SK-N-SH treated with all-trans-retinoic acid at 6 μM for 48 hours (cell line): ENCODE measurements around the gene SEMA3F.
A peak's percentile ranks its signal among the peaks of the same experiment; 100 is the strongest.

ENCODE experiments used
- ATAC-seq: fragments of 200-7000 bp; cut with Tn5 transposase; 3 replicates; pipeline ENCODE4 v1.9.1; 2020; ENCODE audit warnings: mild to moderate bottlenecking, moderate library complexity
- ARNTL ChIP-seq: fragments of 450-650 bp; formaldehyde crosslinking; IDR thresholded peaks from 2 replicates; pipeline ENCODE4 v1.5.0; 2020; ENCODE audit warnings: low read depth, mild to moderate bottlenecking, moderate library complexity, borderline replicate concordance
- BACH2 ChIP-seq: fragments of 250-450 bp; sonication (Bioruptor Pico); IDR thresholded peaks from 2 replicates; pipeline ENCODE4 v1.9.0; 2021; ENCODE audit warnings: mild to moderate bottlenecking, borderline replicate concordance
- CSDC2 ChIP-seq: fragments of 250-450 bp; sonication (Bioruptor Pico); IDR thresholded peaks from 2 replicates; pipeline ENCODE4 v1.5.0; 2020; ENCODE audit warnings: mild to moderate bottlenecking, moderate library complexity
- ESRRG ChIP-seq: fragments of 250-450 bp; sonication (Bioruptor Pico); IDR thresholded peaks from 2 replicates; pipeline ENCODE4 v1.6.1; 2021; ENCODE audit warnings: mild to moderate bottlenecking
- GLIS3 ChIP-seq: fragments of 250-450 bp; sonication (Bioruptor Pico); IDR thresholded peaks from 2 replicates; pipeline ENCODE4 v1.5.0; 2020; ENCODE audit warnings: mild to moderate bottlenecking, moderate library complexity
- ISL1 ChIP-seq: fragments of 250-450 bp; sonication (Bioruptor Pico); IDR thresholded peaks from 2 replicates; pipeline ENCODE4 v2.1.2; 2022; ENCODE audit warnings: mild to moderate bottlenecking, moderate library complexity
- OSR1 ChIP-seq: fragments of 250-450 bp; sonication (Bioruptor Pico); IDR thresholded peaks from 2 replicates; pipeline ENCODE4 v1.8.0; 2022; ENCODE audit warnings: moderate library complexity, mild to moderate bottlenecking, inconsistent platforms
- RARB ChIP-seq: fragments of 250-450 bp; sonication (Bioruptor Pico); IDR thresholded peaks from 2 replicates; pipeline ENCODE4 v1.8.0; 2021; ENCODE audit warnings: mild to moderate bottlenecking, moderate library complexity
- SNAI2 ChIP-seq: fragments of 250-450 bp; sonication (Bioruptor Pico); IDR thresholded peaks from 2 replicates; pipeline ENCODE4 v1.5.0; 2020; ENCODE audit warnings: mild to moderate bottlenecking, moderate library complexity
- TCF4 ChIP-seq: fragments of 250-450 bp; sonication (Bioruptor Pico); IDR thresholded peaks from 2 replicates; pipeline ENCODE4 v1.8.0; 2021; ENCODE audit warnings: mild to moderate bottlenecking, moderate library complexity, borderline replicate concordance
- TOX ChIP-seq: fragments of 250-450 bp; sonication (Bioruptor Pico); IDR thresholded peaks from 2 replicates; pipeline ENCODE4 v1.8.0; 2021; ENCODE audit warnings: mild to moderate bottlenecking, moderate library complexity, borderline replicate concordance
- ZC3H10 ChIP-seq: fragments of 250-450 bp; sonication (Bioruptor Pico); IDR thresholded peaks from 2 replicates; pipeline ENCODE4 v1.5.1; 2021; ENCODE audit warnings: mild to moderate bottlenecking, moderate library complexity
- ZFP30 ChIP-seq: fragments of 450-650 bp; formaldehyde crosslinking; IDR thresholded peaks from 2 replicates; pipeline ENCODE4 v1.5.0; 2022; ENCODE audit warnings: mild to moderate bottlenecking, moderate library complexity
- ZNF565 ChIP-seq: fragments of 450-650 bp; formaldehyde crosslinking; conservative IDR thresholded peaks from 2 replicates; pipeline ENCODE4 v1.5.0; 2020; ENCODE audit warnings: low read depth, mild to moderate bottlenecking, moderate library complexity
- ZNF70 ChIP-seq: fragments of 450-650 bp; formaldehyde crosslinking; IDR thresholded peaks from 2 replicates; pipeline ENCODE4 v1.5.0; 2020; ENCODE audit warnings: mild to moderate bottlenecking, moderate library complexity
- ZNF8 ChIP-seq: fragments of 450-650 bp; formaldehyde crosslinking; IDR thresholded peaks from 2 replicates; pipeline ENCODE4 v1.5.0; 2020; ENCODE audit warnings: mild to moderate bottlenecking, moderate library complexity
- TF ChIP-seq, protein P1 (sequence below): fragments of 250-450 bp; sonication (Bioruptor Pico); IDR thresholded peaks from 2 replicates; pipeline ENCODE4 v1.8.0; 2021; ENCODE audit warnings: low read depth, mild to moderate bottlenecking, moderate library complexity, borderline replicate concordance
- TF ChIP-seq, protein P2 (sequence below): fragments of 250-450 bp; sonication (Bioruptor Pico); IDR thresholded peaks from 2 replicates; pipeline ENCODE4 v1.8.0; 2020; ENCODE audit warnings: mild to moderate bottlenecking, moderate library complexity, borderline replicate concordance
- TF ChIP-seq, protein P3 (sequence below): fragments of 250-450 bp; sonication (Bioruptor Pico); IDR thresholded peaks from 2 replicates; pipeline ENCODE4 v1.5.1; 2020; ENCODE audit warnings: low read depth, mild to moderate bottlenecking, moderate library complexity
- TF ChIP-seq, protein P4 (sequence below): fragments of 250-450 bp; sonication (Bioruptor Pico); IDR thresholded peaks from 2 replicates; pipeline ENCODE4 v1.5.1; 2021; ENCODE audit warnings: mild to moderate bottlenecking, moderate library complexity
- TF ChIP-seq, protein P5 (sequence below): fragments of 250-450 bp; sonication (Bioruptor Pico); IDR thresholded peaks from 2 replicates; pipeline ENCODE4 v1.5.0; 2020; ENCODE audit warnings: mild to moderate bottlenecking, moderate library complexity

SEMA3F gene

DNA sequence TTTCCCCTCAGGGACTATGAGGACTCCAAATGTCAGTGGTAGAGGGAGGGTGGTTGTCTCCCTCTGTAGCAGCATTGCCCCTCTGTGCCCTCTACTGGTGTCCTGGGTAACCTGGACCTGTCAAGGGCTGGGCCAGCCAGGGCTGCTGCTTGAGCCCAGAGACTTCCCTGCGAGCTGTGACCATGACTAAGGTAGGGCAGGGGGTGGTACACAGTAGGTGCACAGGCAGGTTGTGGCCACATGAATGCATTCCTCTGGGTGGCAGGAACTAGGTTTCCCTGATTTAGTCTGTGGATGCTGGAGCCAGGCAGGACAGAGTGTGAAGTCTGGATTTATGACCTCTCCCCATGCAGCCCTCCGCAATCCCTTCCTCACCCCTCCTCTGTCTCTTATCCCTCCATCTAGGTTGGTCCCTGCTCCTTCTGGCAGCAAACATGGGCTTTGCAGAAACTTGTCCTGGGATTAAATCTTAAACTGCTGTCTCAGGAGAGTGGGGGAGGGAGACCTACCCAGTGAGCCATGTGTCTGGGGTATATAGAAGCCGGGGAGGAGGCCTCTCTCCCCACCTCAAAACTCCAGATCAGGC lies 8.7 kb upstream of the SEMA3F start:
- ATAC-seq, result peak; percentile 50
- TF ChIP-seq ESRRG (CRISPR knock-in tag) (no peak), TOX (CRISPR knock-in tag) (no peak), BACH2 (CRISPR knock-in tag) (no peak), TCF4 (CRISPR knock-in tag) (no peak), CSDC2 (CRISPR knock-in tag) (no peak), ZNF8 (CRISPR knock-in tag) (no peak), GLIS3 (CRISPR knock-in tag) (no peak), ZFP30 (CRISPR knock-in tag) (no peak), ZC3H10 (CRISPR knock-in tag) (no peak), ZNF565 (CRISPR knock-in tag) (no peak), ARNTL (no peak), SNAI2 (CRISPR knock-in tag) (no peak), OSR1 (CRISPR knock-in tag) (no peak), RARB (CRISPR knock-in tag) (no peak)
- TF ChIP-seq, protein P1, sequence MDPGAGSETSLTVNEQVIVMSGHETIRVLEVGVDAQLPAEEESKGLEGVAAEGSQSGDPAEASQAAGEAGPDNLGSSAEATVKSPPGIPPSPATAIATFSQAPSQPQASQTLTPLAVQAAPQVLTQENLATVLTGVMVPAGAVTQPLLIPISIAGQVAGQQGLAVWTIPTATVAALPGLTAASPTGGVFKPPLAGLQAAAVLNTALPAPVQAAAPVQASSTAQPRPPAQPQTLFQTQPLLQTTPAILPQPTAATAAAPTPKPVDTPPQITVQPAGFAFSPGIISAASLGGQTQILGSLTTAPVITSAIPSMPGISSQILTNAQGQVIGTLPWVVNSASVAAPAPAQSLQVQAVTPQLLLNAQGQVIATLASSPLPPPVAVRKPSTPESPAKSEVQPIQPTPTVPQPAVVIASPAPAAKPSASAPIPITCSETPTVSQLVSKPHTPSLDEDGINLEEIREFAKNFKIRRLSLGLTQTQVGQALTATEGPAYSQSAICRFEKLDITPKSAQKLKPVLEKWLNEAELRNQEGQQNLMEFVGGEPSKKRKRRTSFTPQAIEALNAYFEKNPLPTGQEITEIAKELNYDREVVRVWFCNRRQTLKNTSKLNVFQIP, result no peak
- TF ChIP-seq, protein P2, sequence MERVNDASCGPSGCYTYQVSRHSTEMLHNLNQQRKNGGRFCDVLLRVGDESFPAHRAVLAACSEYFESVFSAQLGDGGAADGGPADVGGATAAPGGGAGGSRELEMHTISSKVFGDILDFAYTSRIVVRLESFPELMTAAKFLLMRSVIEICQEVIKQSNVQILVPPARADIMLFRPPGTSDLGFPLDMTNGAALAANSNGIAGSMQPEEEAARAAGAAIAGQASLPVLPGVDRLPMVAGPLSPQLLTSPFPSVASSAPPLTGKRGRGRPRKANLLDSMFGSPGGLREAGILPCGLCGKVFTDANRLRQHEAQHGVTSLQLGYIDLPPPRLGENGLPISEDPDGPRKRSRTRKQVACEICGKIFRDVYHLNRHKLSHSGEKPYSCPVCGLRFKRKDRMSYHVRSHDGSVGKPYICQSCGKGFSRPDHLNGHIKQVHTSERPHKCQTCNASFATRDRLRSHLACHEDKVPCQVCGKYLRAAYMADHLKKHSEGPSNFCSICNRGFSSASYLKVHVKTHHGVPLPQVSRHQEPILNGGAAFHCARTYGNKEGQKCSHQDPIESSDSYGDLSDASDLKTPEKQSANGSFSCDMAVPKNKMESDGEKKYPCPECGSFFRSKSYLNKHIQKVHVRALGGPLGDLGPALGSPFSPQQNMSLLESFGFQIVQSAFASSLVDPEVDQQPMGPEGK (CRISPR knock-in tag), result no peak

DNA sequence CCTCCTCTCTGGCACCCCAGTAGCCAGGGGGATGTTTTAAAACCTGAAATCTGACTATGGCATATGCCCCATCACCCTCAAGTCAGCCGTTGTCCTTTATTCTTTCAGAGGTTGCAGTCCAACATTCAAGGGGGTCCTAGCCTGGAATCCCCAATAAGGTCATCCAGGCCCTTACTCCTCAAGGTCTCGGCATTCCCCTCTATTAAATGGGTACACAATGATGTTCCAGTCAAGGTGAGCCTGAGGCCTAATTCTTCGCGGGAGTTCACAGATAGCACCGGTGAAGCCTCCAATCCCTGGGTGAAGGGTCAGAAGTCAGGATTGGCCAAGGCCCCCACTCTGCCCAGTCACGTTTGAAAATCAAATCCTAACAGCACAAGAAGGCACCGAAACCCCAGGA lies 8.1 kb upstream of the SEMA3F start:
- no peak for ATAC-seq

More for the DNA sequence above, 8.1 kb upstream of the SEMA3F start:
- TF ChIP-seq CSDC2 (CRISPR knock-in tag), result no peak
- TF ChIP-seq SNAI2 (CRISPR knock-in tag), result no peak
- no peak for TF ChIP-seq ARNTL
- TF ChIP-seq, protein P3, sequence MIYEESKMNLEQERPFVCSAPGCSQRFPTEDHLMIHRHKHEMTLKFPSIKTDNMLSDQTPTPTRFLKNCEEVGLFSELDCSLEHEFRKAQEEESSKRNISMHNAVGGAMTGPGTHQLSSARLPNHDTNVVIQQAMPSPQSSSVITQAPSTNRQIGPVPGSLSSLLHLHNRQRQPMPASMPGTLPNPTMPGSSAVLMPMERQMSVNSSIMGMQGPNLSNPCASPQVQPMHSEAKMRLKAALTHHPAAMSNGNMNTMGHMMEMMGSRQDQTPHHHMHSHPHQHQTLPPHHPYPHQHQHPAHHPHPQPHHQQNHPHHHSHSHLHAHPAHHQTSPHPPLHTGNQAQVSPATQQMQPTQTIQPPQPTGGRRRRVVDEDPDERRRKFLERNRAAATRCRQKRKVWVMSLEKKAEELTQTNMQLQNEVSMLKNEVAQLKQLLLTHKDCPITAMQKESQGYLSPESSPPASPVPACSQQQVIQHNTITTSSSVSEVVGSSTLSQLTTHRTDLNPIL, result no peak
- TF ChIP-seq TOX (CRISPR knock-in tag), result no peak
- TF ChIP-seq, protein P4, sequence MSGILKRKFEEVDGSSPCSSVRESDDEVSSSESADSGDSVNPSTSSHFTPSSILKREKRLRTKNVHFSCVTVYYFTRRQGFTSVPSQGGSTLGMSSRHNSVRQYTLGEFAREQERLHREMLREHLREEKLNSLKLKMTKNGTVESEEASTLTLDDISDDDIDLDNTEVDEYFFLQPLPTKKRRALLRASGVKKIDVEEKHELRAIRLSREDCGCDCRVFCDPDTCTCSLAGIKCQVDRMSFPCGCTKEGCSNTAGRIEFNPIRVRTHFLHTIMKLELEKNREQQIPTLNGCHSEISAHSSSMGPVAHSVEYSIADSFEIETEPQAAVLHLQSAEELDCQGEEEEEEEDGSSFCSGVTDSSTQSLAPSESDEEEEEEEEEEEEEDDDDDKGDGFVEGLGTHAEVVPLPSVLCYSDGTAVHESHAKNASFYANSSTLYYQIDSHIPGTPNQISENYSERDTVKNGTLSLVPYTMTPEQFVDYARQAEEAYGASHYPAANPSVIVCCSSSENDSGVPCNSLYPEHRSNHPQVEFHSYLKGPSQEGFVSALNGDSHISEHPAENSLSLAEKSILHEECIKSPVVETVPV (CRISPR knock-in tag), result no peak
- TF ChIP-seq GLIS3 (CRISPR knock-in tag), result no peak
- TF ChIP-seq ZNF8 (CRISPR knock-in tag), result no peak
- TF ChIP-seq, protein P5, sequence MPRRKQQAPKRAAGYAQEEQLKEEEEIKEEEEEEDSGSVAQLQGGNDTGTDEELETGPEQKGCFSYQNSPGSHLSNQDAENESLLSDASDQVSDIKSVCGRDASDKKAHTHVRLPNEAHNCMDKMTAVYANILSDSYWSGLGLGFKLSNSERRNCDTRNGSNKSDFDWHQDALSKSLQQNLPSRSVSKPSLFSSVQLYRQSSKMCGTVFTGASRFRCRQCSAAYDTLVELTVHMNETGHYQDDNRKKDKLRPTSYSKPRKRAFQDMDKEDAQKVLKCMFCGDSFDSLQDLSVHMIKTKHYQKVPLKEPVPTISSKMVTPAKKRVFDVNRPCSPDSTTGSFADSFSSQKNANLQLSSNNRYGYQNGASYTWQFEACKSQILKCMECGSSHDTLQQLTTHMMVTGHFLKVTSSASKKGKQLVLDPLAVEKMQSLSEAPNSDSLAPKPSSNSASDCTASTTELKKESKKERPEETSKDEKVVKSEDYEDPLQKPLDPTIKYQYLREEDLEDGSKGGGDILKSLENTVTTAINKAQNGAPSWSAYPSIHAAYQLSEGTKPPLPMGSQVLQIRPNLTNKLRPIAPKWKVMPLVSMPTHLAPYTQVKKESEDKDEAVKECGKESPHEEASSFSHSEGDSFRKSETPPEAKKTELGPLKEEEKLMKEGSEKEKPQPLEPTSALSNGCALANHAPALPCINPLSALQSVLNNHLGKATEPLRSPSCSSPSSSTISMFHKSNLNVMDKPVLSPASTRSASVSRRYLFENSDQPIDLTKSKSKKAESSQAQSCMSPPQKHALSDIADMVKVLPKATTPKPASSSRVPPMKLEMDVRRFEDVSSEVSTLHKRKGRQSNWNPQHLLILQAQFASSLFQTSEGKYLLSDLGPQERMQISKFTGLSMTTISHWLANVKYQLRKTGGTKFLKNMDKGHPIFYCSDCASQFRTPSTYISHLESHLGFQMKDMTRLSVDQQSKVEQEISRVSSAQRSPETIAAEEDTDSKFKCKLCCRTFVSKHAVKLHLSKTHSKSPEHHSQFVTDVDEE (CRISPR knock-in tag), result no peak
- TF ChIP-seq, protein P2 (CRISPR knock-in tag), result no peak
- TF ChIP-seq ZNF70, result no peak
- TF ChIP-seq BACH2 (CRISPR knock-in tag), result no peak
- TF ChIP-seq ISL1 (CRISPR knock-in tag), result no peak
- no peak for TF ChIP-seq OSR1 (CRISPR knock-in tag)
- no peak for TF ChIP-seq RARB (CRISPR knock-in tag)
- no peak for TF ChIP-seq ZNF565 (CRISPR knock-in tag)
